GM12873 (cell line): ENCODE data around the gene PSMC3.

Source experiments
- CTCF ChIP-seq: IDR thresholded peaks from 2 replicates; pipeline ENCODE4 v1.5.1; 2012; ENCODE audit warnings: low read depth, mild to moderate bottlenecking, moderate library complexity, low read length, control low read depth; ENCODE audit not compliant: insufficient read depth; ENCODE audit errors: missing control alignments

PSMC3 gene

GRCh38 chr11:47403135-47403534, 23.1 kb downstream of the PSMC3 start:
- no peak for TF ChIP-seq CTCF

- no peak for TF ChIP-seq CTCF
These were observed 25.4 kb downstream of the PSMC3 start for GRCh38 chr11:47400768-47401279.

GRCh38 chr11:47399860-47400767, 26.1 kb downstream of the PSMC3 start:
- no peak for TF ChIP-seq CTCF

- TF ChIP-seq CTCF: no peak
These were observed 27.7 kb downstream of the PSMC3 start for GRCh38 chr11:47398551-47398950.

GRCh38 chr11:47398011-47398410, 28.2 kb downstream of the PSMC3 start:
- no peak for TF ChIP-seq CTCF

- no peak for TF ChIP-seq CTCF
These were observed 30.3 kb downstream of the PSMC3 start for GRCh38 chr11:47396049-47396320.

- no peak for TF ChIP-seq CTCF
These were observed 30.8 kb downstream of the PSMC3 start for GRCh38 chr11:47395223-47396048.
